Measurements from ENCODE around the gene RFT1. TPM values are rescaled to one million over a fixed set of nuclear protein-coding genes. Genes with fewer than 3 reads are reported as not detected.

The RFT1 gene
- polyA plus RNA-seq, 1 donor (not counting 4 experiments of a cell fraction or from before 2014, with no cell fraction given): 34.4 TPM

DNA sequence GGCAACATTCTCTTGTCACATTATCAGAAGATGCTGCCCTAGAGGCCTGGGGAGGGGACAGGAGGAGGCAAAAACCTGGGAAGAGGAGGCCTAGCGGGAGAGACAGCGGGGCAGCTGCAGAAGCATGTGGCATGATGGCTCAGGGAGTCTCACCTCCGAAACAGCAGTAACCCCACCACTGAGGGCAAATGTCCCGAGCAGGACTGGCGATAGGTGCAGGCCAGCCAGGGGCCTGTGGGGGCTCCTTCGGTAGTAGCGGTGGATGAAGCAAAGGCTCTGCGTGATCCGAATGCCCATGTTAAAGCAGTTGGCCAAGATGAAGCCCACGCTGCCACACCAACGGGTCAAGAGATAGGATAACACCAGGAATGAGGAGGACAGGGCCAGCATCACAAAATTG lies 38.0 kb downstream of the RFT1 start:
- no peak for FAIRE-seq
- no peaks in the 10 kb centered on the region for H4K20me1 ChIP-seq (ENCODE audit: control insufficient read depth, extremely low read depth, insufficient read depth, low read length)
- no peak overlapping the region for H3K9ac ChIP-seq (ENCODE audit: control insufficient read depth, extremely low read depth, insufficient read depth, low read length)
- H3K4me1 ChIP-seq (ENCODE audit: control insufficient read depth, extremely low read depth, insufficient read depth, low read length): peaks cover 14% of the 10 kb centered on the region
- DNase-seq (ENCODE audit: low read depth, low spot score): no peak
- H3K27me3 ChIP-seq (ENCODE audit: control insufficient read depth, extremely low read depth, insufficient read depth, low read length): no peaks in the 10 kb centered on the region
- H3K79me2 ChIP-seq (ENCODE audit: control insufficient read depth, insufficient read depth, low read length): no peaks in the 10 kb centered on the region
- H3K36me3 ChIP-seq (ENCODE audit: control insufficient read depth in 2 of 2, extremely low read depth in 1 of 2, insufficient read depth in 2 of 2, low read length in 2 of 2): peaks cover 8 to 15% of the 10 kb centered on the region in 2 experiments
- H3K9me1 ChIP-seq (ENCODE audit: control insufficient read depth, extremely low read depth, insufficient read depth, low read length): no peaks in the 10 kb centered on the region
- no peak overlapping the region for H3K4me3 ChIP-seq (ENCODE audit: control insufficient read depth in 2 of 3, extremely low read depth in 1 of 3, insufficient read depth in 2 of 3, low read depth in 1 of 3, low read length in 3 of 3)
- H3K27ac ChIP-seq (ENCODE audit: control insufficient read depth, insufficient read depth, low read length): no peak overlapping the region
- TF ChIP-seq, protein P1, sequence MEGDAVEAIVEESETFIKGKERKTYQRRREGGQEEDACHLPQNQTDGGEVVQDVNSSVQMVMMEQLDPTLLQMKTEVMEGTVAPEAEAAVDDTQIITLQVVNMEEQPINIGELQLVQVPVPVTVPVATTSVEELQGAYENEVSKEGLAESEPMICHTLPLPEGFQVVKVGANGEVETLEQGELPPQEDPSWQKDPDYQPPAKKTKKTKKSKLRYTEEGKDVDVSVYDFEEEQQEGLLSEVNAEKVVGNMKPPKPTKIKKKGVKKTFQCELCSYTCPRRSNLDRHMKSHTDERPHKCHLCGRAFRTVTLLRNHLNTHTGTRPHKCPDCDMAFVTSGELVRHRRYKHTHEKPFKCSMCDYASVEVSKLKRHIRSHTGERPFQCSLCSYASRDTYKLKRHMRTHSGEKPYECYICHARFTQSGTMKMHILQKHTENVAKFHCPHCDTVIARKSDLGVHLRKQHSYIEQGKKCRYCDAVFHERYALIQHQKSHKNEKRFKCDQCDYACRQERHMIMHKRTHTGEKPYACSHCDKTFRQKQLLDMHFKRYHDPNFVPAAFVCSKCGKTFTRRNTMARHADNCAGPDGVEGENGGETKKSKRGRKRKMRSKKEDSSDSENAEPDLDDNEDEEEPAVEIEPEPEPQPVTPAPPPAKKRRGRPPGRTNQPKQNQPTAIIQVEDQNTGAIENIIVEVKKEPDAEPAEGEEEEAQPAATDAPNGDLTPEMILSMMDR (optimal IDR thresholded peaks at IDR 0.05 in 1 of 3, IDR thresholded peaks at IDR 0.05 in 1 of 3, conservative IDR thresholded peaks at IDR 0.05 in 1 of 3; ENCODE audit: extremely low read depth in 1 of 3, insufficient read depth in 2 of 3, low read length in 3 of 3): no peak
- no peak for TF ChIP-seq EZH2 (IDR thresholded peaks at IDR 0.05; ENCODE audit: low read length)
- no peak overlapping the region for H2AFZ ChIP-seq (ENCODE audit: control insufficient read depth, low read length)
- no peaks in the 10 kb centered on the region for H3K9me3 ChIP-seq (ENCODE audit: control insufficient read depth, low read depth, low read length)
- no peak overlapping the region for H3K4me2 ChIP-seq (ENCODE audit: control insufficient read depth, extremely low read depth, insufficient read depth, low read depth, low read length)
- dilution Hi-C loops (cut with MboI; ENCODE audit: extremely low pct_ligation_motif_present, low sequenced_read_pairs): no loop called here

DNA sequence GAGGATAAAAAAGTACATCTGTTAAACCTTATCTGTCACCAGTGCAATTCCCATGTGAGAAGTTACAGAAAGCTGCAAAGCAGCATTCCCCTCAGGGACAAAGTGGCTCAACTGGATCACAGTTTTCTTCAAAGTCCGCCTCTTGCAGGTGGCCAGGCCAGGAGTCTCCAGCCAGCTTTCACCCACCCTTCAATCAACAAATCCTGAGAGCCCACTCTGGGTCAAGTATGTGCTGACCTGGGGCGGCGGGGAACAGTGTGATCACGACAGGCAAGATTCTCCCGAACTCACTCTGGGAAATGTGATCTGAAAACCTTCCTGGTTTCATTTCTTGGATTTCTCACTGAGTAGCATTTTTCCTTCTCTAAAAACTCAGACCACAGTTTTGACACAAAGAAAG lies 39.2 kb downstream of the RFT1 start:
- H4K20me1 ChIP-seq (ENCODE audit: control insufficient read depth, extremely low read depth, insufficient read depth, low read length): no peaks in the 10 kb centered on the region
- no peaks in the 10 kb centered on the region for H3K27me3 ChIP-seq (ENCODE audit: control insufficient read depth, extremely low read depth, insufficient read depth, low read length)
- no peak overlapping the region for H3K4me3 ChIP-seq (ENCODE audit: control insufficient read depth in 2 of 3, extremely low read depth in 1 of 3, insufficient read depth in 2 of 3, low read depth in 1 of 3, low read length in 3 of 3)
- no peaks in the 10 kb centered on the region for H3K79me2 ChIP-seq (ENCODE audit: control insufficient read depth, insufficient read depth, low read length)
- no peak overlapping the region for H3K9ac ChIP-seq (ENCODE audit: control insufficient read depth, extremely low read depth, insufficient read depth, low read length)
- no peak for DNase-seq (ENCODE audit: low read depth, low spot score)
- no peak overlapping the region for H2AFZ ChIP-seq (ENCODE audit: control insufficient read depth, low read length)
- H3K4me2 ChIP-seq (ENCODE audit: control insufficient read depth, extremely low read depth, insufficient read depth, low read depth, low read length): no peak overlapping the region
- peaks cover 14% of the 10 kb centered on the region for H3K4me1 ChIP-seq (ENCODE audit: control insufficient read depth, extremely low read depth, insufficient read depth, low read length)
- dilution Hi-C loops (cut with MboI; ENCODE audit: extremely low pct_ligation_motif_present, low sequenced_read_pairs): no loop called here
- H3K9me3 ChIP-seq (ENCODE audit: control insufficient read depth, low read depth, low read length): no peaks in the 10 kb centered on the region
- FAIRE-seq: no peak
- no peak for TF ChIP-seq EZH2 (IDR thresholded peaks at IDR 0.05; ENCODE audit: low read length)
- TF ChIP-seq, protein P1 (optimal IDR thresholded peaks at IDR 0.05 in 1 of 3, IDR thresholded peaks at IDR 0.05 in 1 of 3, conservative IDR thresholded peaks at IDR 0.05 in 1 of 3; ENCODE audit: extremely low read depth in 1 of 3, insufficient read depth in 2 of 3, low read length in 3 of 3): no peak
- no peaks in the 10 kb centered on the region for H3K9me1 ChIP-seq (ENCODE audit: control insufficient read depth, extremely low read depth, insufficient read depth, low read length)
- no peak overlapping the region for H3K27ac ChIP-seq (ENCODE audit: control insufficient read depth, insufficient read depth, low read length)
- peaks cover 8 to 15% of the 10 kb centered on the region in 2 experiments for H3K36me3 ChIP-seq (ENCODE audit: control insufficient read depth in 2 of 2, extremely low read depth in 1 of 2, insufficient read depth in 2 of 2, low read length in 2 of 2)

Data from keratinocyte (primary cell).